Fibroblast of skin of left biceps (primary cell): ENCODE measurements around the gene CRYBA2.
A peak's percentile ranks its signal among the peaks of the same experiment; 100 is the strongest.

Source experiments
- DNase-seq, 2 experiments: peaks; one replicate each; pipeline ENCODE4 v3.0.0-alpha.2; 2013; ENCODE audit warnings: low read depth in 2 of 2

The CRYBA2 gene

DNA sequence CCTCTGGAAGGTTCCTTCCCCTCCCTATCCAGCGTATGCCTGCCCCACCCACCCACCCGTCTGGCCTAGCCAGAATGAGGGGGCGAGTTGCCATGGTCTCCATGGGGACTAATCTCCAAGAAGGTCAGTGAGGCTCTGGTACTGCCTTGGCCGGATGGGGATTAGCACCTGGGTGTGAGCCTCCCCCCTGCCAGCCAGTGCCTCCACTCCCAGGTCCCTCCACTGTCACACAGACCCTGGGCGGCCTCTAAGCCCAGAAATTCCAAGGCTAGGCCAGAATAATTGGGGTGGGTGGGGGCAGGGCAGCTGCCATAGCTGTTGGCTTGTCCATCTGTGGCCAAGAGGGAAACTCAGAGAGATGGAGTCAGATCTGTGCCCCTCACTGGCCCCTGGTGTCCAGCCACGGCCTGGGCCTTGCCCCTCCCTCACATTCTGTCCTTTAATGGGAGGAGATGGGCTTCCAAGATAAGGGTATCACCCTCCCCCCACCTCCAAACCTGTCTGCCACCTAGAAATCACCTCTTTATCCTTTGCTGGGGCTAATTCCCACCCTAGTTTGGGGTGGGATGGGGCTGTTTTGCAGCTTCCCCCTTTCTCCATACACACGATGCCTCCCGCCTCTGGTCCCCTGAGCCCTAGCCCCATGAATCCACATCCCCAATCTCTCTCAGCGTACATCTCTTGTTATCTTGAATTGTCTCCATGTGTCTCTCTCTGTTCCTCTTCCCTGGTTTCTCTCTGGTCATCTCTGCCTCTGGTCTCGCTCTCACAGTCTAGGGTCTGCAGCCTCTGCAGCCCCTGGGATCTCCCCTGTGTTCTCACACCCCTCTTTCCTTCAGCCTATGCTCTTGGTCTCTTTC is 6.0 kb upstream of the CRYBA2 start:
- no peak for DNase-seq

DNA sequence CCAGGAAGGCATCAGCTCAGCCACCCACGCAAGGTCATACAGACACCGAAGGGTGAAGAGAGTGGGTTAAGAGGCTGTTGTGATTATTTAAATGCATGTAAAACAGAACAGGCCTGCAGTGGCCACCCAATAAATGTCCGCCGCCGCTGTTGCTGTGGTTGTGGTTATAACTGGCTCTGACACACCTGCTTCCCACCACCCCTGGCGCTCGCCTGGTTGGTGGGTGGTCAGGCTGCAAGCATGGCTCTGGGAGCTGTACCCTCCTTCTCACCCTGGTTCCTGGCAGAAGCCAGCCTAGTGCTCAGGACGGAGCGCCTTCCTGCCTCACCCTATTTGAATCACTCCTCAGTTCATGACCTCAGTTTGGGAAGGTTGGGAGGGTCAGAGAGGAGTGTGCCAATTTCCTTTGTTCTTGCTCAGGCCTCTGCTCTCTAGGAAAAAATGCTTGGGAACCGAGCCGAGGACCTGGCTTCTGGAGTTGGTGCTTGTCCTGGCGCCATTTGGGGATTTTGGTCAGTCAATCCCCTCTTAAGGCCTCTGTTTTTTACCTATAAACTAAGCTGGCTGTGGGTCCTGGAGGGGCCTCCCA is 5.3 kb upstream of the CRYBA2 start:
- no peak for DNase-seq

DNA sequence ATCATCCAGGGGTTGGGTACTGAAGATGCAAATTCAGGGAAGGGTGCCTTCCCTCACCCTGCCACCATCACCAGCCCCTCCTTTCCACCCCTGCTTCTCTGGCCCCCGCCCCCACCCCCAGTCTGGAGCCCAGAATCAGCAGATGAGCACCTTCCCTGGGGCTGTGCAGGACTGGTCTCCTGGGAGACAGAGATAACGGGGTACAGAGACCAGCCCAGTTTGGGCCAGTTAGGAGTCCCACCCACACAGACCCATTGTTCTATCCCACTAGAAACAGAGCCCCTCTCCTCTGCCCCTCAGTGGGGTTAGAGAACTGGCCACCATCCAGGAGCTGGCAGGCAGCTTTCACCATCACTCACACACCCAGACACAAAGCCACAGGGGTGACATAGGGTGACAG is 4.5 kb upstream of the CRYBA2 start:
- DNase-seq, result no peak

DNA sequence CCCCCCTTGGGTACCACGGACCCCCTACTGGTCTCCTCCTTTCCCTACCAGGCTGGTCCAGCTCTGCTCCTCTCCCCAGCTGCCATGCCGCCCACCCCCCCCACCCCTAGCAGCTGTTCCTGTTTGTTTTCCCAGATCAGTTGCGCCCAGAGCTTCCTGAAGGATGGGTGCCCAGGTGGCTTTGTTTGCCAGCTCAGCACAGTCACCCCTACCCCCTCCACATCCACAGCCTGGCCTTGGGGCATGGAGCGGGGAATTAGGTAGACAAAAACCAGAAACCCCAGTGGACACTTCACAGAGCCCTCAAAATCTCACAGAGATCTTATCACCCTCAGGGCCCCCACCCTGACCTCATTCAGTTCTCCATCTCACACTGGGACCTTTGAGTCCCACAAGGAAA is 3.7 kb upstream of the CRYBA2 start:
- no peak for DNase-seq

DNA sequence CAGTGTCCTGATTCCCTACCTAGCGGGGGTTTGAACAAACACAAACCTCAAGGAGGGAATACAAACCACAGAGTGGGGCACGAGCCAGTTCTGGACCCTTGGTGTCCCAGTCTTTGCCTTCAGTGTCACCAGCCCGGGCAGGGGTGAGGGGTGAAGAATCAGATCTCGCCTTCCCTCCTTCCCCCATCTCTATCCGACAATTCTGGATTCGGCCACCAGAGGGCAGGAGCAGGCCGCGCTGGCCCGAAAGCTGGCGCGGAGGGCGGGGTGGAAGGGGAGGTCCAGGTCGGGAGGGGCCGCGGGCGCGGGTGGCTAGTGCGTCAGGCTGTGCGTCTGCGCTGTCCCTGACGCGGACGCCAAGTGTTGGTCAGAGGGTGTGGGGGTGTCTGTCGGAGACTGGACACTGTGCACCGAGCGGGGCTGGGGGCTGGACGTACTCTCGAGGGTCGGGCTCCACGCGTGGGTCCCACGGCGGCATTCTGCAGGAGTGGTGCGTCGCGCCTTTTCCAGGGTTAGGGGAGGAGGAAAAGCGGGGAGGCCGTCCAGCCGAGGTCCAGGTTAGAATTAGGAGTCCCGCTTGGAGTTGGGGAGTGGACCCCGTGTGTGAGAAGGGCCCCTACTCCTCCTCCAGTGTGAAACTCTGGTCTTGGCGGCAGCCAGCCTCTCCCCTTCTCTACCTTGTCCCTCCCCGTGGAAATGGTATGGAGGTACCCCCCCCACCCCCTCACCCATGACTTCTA is 2.9 kb upstream of the CRYBA2 start:
- peak; percentile 15 to 16 for DNase-seq

DNA sequence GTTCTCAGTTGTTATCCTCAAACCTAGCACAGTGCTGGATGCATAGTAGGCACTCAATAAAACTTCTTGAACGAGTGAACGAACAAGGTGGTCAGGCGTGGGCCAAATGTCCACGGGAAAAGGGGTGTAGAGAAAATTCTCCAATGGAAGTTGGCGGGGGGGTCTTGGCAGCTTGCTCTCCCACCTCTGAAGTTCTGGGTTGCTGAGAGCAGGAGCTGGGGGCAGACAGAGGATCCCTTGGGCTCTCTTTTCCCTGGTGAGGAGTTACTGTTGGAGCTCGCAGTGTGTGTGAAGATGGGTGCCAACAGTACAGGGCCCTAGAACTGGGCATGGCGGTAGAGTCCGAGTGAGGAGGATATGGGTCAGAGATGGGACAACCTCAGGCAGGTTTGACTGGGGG is 2.3 kb upstream of the CRYBA2 start:
- no peak for DNase-seq

DNA sequence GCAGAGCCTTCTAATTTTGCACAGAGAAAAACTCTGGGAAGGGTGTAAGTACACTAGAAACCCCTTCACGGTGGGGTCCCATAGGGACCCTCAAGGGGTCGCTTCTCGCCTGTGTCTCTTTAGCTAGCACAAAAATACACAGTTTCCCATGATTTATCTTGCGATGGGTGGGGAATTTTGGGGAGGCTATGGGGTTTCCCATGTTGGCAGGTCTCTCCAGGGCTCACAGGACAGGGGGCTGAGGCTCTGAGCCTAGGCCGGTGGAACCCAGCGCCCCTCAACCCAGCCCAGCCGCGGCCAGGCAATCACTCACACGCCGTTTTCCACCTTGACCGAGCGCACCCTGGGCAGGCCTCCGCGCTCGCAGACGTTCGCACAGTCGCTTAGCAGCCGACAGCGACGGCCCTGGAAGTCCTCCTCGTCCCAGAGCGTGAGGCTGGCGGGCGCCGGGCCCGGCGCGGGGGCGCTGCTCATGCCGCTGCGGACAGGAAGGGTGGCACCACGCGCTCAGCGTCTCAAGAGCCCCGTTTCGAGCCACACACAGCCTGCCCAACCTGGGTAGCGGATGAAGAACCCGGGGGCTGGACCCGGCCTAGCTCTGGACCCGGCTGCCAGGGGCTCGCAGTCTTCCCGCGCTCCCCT is 398 bp downstream of the CRYBA2 start:
- DNase-seq, result no peak

DNA sequence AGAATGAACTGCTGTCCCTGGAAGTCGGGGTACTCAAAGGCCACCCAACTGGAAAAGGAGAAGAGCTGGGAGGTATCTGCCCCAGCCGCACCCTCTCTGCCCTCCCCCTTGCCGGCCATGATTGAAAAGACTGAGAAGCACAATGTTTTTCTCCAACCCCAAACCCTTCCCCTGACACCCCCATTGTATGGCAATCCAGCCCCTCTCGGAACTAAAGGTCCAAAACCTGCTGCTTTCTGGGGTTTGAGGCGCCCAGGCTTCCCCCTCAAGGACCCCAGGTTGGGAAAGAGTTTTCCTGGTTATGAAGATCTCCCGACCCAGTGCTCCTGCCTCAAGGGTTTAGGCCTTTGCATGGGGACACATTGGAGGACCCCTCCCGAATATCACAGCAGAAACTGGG is 1.0 kb downstream of the CRYBA2 start:
- DNase-seq, result no peak

DNA sequence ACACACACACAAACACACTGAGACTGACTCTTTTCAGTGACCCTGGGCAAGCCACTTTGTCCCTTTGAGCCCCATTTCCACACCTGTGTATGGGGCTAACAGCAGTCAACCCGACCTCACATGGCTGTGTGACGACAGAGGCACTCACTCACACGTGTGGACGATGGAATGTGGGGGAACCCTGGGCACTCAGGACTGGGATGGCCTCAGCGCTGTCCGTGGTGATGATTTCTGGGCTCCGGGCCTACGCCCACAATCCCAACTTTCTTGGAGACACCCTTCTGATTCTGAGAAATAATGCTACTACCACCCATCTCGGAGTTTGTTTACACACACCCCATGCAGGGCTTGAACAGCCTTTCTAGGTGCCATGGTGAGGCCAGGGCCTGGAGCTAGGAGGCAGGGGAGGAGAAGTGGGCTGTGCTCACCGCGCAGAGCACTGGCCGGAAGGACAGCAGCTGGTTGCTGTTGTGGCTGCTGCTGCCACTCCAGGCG is 1.5 kb downstream of the CRYBA2 start:
- no peak for DNase-seq

DNA sequence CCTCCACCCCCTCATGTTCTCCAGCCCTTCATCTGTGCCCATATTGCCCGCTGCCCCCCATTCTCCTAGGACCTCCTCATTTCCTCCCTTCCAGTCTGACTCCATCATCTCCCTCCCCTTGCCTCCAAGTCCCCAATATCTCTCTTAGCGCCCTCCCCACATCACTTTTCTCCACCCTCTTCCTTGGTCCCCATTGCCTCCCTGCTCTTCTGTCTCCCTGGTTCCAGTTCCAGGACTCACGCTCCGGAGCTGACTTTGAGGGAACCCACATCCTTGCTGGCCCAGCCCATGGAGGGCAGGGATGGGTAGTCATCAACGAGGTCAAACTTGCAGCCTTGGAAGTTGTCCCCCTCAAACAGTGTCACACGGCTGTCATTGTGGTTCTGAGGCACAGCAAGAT is 2.6 kb downstream of the CRYBA2 start:
- no peak for DNase-seq

DNA sequence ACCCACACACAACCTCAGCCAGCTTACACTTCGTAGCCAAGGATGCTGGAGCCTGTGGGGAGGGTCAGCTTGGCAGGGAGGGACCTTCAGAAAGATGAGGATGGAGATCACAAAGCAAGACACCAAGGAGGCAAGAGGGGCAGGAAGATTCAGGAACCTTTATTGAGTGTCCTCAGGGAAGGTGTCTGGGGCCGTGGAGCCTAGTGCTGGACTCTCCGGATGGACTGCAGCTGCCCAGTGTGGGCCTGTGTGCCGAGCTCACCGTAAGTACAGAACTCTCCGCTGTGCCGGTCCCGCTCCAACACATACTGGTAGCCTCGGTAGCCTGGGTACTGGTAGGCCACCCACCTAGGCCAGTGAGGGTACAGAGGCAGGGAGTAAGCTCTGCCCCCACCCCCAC is 3.2 kb downstream of the CRYBA2 start:
- no peak for DNase-seq

DNA sequence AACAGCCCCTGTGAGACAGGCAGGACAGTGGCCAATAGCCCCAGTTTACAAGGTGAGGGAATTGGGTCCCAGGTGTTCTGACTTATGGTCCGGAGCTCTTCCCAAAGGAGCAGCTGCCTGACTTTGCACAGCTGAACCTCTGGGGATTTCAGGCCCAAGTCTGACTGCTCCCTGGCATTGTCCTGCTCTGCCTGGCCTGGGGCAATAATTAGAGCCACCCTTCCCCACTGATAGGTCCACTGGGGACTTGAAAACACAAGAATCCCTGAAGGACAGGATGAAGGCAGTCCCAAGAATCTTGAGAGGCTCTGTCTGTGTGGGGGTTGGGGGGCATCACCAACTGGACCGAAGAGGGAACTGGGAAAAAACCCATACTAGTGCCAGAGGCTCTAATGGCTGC is 4.6 kb downstream of the CRYBA2 start:
- no peak for DNase-seq

DNA sequence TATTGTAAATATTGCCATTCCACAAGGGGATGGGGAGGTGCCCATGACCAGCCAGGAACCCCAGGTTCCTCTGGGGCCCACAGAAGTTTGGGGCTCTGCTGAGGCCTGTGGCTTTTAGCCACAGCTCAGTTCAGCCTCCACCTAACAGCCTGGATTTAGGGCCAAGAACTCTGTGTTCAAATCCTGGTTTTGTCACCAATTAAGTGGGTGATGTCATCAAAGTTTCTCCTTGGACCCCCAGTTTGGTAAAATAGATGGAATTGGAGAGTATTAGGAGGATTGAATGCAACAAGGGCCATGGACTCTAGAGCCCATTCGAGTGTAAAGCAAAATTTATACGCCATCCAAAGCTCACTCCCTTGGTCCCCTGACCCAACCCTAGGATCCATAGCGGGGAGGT is 5.1 kb downstream of the CRYBA2 start:
- DNase-seq, result no peak

DNA sequence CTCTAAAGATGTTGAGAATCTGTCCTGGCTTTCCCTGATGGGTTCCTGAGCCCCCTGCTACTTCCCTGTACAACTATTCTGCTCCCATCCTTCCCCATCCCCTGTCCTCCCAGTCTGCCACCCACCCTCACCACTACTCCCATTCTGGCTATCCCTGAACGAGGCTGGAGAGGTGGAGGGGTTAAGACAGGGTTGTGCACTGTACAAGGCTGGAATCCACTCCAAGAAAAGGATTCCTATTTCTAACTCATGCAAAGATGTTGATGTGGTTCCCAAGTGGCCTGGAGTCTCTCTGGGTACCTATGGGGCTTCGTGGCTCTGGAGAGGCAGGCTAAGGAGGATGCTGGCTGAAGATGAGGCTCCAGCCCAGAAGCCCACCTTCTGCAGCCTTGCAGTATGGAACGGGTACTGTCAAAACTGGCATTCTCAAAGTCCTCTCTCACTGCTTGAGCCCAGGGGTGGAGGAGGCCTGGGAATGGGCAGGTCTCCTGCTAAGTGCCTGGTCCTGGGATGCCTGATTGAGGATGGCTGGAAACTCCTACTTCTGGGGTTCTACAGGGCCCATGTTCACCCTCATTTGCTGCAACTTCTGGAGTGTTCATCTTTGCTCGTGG is 7.0 kb downstream of the CRYBA2 start:
- no peak for DNase-seq

DNA sequence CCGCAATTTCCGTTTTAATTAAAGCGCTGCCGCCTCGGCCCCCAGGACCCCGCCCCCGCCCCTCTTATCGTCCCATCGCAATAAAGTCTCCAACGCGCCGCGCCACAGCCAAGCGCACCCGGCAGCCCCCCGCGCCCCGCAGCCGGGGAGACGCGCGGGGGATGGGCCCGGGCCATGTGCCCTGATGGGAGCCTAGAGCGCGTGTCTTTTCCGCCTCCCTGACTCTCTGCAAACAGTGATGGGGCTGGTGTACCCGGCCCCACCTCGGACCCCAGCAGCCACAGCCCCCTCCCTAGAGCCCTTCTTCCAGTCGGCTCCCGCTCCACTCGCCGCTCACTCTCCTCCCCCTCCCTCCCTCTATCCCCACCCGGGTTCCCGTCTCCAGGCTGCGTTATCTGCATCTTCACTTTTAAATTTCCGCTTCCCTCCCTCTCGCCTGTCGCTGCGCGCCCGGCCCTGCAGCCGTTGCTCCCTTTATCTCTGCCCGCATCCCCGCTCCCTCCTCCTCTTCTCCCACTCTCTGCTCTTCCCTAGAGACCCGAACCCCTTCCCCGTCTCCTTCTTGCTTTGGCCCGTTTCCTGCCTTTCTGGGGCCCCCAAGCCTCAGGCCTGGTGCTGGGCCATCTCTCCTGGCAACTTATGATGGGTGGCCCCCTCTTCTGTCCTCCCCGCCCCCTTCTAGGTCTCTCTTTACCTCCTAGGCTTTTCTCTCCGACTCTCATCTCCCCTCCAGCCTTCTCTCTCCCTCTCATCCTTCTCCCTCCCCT is 7.7 kb downstream of the CRYBA2 start:
- no peak for DNase-seq

DNA sequence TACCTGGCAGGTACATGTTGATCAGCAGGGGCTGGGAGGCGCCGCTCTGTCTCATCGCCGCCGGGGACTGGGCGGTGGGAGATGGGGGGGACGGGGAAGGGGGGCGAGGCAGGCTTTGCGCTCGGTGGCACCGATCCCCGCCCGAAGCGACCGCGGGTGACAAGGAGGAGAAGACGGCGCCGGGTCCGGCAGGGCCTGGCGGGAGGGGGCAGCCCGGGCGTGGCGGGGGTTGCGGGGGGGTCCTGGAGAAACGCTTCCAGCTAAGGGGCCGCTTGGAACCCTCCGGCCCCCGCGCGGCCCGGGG is 8.2 kb downstream of the CRYBA2 start, which contains the start of gene FEV:
FEV (minus strand) TSS at position 164 of the 304 bp plus-strand sequence; CDS start at position 55, 109 bp downstream.
- no peak for DNase-seq

DNA sequence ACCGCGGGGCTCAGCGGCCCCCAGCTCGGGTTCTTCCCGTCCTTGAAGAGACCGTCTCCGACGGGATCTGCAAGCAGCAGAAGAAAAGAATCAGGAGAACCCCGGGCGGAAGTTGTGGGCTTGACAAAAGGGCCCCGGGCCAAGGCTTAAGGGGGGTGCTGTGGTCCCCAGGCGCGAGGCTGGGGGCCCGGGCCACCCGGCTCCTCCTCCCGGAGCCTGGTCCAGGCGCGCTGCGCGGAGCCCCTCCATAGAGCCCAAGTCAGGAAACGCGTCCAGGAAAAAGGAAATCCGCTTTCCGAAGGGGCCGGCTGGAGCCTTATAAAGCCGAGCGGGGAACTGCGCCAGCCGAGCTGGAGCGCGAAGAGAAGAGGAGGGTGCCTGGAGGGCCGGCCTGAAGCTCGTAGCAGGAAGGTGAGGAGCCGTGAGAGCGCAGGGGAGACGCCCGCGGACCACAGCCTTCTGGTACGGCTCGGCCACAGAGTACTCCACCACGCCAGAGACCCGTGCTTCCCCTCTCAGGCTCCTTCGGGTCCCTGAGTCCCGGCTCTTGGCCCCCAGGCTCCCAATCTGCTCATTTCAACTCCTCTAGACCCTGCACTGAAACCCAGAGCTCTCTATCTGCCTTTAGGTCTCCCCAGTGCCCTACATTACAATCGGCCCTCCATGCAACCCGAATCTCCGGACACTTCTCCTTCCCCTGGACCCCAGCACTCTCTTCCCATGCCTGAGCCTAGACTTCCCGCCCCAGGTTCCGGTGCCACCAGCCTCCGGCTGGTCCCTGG is 8.8 kb downstream of the CRYBA2 start:
- DNase-seq, result no peak

DNA sequence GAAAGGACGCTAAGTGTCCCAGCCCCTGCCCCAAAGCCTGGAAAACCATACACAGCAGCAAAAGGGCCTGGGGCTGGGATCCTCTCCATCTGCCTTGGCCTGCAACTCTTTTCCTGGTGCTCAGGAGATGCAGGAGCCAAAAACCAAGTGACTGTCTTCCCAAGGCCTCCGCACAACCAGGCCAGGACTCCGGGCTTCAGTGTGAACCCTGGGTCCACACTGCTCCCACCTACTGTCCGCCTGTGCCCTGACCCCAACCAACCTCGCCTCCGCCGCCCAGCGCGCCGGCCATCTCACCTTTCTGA is 9.3 kb downstream of the CRYBA2 start:
- no peak for DNase-seq

DNA sequence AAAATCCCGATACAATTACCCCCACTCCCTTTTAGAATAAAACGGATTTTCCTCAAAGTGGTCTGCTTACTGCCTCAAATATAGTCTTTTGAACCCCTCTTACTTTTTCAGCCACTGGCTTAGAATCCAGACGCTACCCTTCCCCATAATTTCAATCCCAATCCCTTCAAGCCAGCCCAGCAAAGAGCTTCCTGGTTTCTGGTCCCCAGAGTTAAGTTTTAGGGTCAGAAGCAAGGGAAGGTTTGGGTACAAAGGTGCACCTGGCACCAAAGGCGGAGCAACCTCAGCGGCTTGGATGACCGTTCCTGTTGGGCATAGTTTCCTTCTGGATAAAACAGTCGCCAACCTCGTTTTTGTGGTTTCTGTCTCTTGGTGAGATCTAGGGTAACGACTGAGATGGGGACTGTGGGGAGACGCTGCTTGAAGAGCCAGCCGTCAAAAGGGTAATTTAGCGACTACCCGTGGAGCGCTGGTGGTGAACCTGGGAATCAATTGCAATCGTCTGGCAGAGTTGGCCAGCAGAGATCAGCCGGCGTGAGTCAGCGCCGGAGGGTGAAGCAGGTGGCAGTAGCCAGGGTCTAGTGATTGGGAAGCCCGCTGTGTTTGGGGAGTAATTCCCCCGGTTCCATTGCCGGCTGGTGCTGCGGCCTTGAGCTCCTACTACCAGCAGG is 9.8 kb downstream of the CRYBA2 start:
- DNase-seq, result no peak
